ENCODE data around the gene RAPGEF1.
A peak's percentile ranks its signal among the peaks of the same experiment; 100 is the strongest.

Gene RAPGEF1

DNA sequence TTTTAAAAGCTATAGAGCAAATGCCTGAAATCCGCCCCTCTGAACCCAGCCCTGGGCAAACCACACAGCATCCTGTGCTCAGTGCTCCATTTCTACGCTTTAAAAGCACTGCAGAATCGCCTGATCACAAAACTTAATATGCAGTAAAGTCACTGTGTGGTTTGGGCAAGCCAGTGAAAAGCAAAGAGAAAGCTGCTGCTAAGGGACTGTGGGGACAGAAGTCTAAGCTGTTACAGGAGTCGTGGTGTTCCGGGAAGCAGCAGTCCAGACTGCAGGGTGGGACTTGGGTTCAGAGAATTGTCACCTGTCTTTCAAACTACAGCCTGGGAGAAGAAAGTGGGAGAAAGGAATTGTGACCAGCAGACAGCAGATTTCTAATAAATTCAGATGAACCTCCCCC, 8.2 kb downstream of the RAPGEF1 start:
- DNase-seq (ENCODE audit: low read depth) = no peak
- TF ChIP-seq, protein P1, sequence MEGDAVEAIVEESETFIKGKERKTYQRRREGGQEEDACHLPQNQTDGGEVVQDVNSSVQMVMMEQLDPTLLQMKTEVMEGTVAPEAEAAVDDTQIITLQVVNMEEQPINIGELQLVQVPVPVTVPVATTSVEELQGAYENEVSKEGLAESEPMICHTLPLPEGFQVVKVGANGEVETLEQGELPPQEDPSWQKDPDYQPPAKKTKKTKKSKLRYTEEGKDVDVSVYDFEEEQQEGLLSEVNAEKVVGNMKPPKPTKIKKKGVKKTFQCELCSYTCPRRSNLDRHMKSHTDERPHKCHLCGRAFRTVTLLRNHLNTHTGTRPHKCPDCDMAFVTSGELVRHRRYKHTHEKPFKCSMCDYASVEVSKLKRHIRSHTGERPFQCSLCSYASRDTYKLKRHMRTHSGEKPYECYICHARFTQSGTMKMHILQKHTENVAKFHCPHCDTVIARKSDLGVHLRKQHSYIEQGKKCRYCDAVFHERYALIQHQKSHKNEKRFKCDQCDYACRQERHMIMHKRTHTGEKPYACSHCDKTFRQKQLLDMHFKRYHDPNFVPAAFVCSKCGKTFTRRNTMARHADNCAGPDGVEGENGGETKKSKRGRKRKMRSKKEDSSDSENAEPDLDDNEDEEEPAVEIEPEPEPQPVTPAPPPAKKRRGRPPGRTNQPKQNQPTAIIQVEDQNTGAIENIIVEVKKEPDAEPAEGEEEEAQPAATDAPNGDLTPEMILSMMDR (conservative IDR thresholded peaks at IDR 0.05; ENCODE audit: control insufficient read depth, insufficient read depth, low read depth, low read length) = no peak
- no peak overlapping the region for H3K4me3 ChIP-seq (ENCODE audit: control insufficient read depth, low read depth, low read length)

DNA sequence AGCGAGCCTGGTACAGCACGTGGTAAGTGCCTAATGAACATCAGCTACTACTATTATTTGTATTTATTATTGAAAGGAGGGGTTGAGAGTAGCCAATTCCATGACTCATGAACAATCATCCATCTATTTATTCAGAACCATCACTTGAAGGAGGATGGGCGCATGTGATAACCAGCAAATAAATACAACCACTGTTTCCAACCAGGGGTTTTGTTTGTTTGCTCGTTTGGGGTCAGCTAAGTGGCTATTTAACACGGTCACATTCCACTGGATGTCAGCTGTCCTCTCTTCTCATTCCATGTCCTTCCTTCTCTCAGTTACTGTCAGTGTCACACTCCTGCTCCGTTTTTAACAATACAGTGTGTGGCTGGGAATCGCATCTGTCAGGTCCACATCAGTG, 8.6 kb downstream of the RAPGEF1 start:
- no peak overlapping the region for H3K4me3 ChIP-seq (ENCODE audit: control insufficient read depth, low read depth, low read length)
- TF ChIP-seq, protein P1 (conservative IDR thresholded peaks at IDR 0.05; ENCODE audit: control insufficient read depth, insufficient read depth, low read depth, low read length) = no peak
- peak; percentile 42 for DNase-seq (ENCODE audit: low read depth)

DNA sequence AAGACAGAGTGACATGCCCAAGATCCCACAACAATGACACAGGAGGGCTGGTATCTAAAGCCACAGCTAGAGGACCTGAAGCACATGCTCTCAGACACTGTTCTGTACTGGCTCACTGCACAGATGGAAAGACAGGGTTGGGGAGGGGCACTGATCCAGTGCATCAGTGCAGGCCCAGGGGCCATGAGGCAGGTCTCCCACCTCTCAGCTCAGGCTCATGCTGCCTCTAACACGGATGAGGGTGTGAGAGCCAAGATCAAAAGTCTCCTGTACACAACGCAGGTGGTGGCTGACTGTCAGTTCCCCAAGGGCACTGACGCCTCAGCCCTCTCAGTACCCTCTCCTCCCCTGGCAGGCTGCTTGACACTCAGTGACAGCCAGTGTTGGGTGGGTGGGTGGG, 10.9 kb downstream of the RAPGEF1 start:
- DNase-seq (ENCODE audit: low read depth) = no peak
- TF ChIP-seq, protein P1 (conservative IDR thresholded peaks at IDR 0.05; ENCODE audit: control insufficient read depth, insufficient read depth, low read depth, low read length) = no peak
- no peak overlapping the region for H3K4me3 ChIP-seq (ENCODE audit: control insufficient read depth, low read depth, low read length)

DNA sequence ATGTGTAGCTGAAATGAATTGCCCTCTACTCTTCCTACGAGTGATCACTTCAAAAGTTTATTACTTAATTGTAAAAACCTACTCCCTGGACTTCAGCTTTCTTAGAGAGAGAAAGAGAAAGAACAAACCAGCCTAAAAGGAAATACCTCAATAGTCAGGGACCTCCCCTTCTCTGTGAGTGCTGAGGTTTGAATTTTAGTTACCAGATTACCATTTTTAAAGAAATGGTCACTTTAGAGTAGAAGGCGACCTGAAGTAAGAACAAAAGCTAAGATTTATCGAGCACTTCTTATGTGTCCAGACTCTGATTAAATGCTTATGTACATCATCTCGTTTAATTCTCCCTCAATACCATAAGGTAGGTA, 11.3 kb downstream of the RAPGEF1 start:
- TF ChIP-seq, protein P1 (conservative IDR thresholded peaks at IDR 0.05; ENCODE audit: control insufficient read depth, insufficient read depth, low read depth, low read length) = no peak
- no peak overlapping the region for H3K4me3 ChIP-seq (ENCODE audit: control insufficient read depth, low read depth, low read length)
- no peak for DNase-seq (ENCODE audit: low read depth)

DNA sequence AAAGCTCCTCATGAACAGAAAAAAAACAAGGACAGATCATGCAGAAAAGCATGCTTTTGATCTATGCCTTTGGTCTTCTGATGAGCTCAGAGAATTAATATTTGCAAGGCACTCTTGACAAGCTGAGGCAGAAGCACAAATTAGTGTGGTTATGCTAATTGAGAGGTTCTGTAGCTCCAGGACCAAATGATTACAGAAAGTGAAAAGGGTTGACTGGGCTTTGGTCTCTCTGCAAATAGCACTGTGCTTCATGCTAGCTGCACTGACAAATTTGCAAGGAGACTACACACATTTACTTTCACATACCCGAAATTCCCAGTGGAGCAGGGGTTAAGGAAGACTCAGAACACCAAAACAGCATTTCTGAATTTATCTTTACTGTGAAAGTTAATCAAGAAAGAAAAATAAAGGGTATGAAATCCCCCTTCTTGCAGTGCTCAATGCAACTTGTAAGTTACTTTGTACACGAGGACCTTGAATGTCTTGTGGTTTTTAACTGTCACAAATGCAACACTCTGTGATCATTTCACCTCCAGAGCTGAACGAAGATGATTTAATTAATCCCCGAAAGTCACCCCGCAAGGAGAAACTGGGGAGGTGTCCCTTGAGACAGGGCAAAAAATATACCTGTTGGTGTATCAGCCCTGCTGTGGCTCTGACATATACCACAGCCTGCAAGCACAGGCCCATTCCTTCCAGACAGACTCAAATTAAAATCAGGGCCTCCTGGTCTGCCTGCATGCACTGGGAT, 11.9 kb downstream of the RAPGEF1 start:
- no peak overlapping the region for H3K4me3 ChIP-seq (ENCODE audit: control insufficient read depth, low read depth, low read length)

DNA sequence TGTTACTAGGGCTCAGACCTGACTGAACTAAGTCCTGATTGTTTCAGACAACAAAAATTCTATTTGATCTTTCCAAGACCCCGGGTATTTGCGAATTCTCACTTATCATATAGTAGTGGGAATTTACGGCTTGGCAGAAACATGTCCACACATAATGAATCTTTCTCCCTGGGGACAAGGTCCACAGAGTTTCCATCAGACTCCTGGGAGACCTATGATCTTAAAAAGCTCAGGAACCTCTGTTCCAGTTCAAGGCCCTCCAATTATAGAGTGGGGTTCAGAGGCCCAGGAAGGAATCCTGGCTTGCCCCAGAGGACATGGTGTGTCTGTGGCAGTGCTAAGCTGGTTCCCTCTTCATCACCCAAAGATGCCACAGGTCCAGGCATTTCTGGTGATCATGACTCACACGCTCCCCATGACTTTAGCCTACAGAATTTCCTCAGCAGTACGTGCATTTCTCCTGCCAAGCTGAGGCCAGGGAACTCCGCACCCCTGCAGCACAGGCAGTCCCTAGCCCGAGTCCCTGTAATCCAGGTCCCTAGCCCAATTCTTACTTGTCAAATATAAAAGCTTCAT, 12.6 kb downstream of the RAPGEF1 start:
- no peak overlapping the region for H3K4me3 ChIP-seq (ENCODE audit: control insufficient read depth, low read depth, low read length)
- peak; percentile 47 for DNase-seq (ENCODE audit: low read depth)
- TF ChIP-seq, protein P1 (conservative IDR thresholded peaks at IDR 0.05; ENCODE audit: control insufficient read depth, insufficient read depth, low read depth, low read length) = no peak

More for the DNA sequence above, 11.9 kb downstream of the RAPGEF1 start:
- DNase-seq (ENCODE audit: low read depth) = no peak
- TF ChIP-seq, protein P1 (conservative IDR thresholded peaks at IDR 0.05; ENCODE audit: control insufficient read depth, insufficient read depth, low read depth, low read length) = no peak
